Measurements from ENCODE around the gene PIP4K2B.
A peak's percentile ranks its signal among the peaks of the same experiment; 100 is the strongest.

PIP4K2B gene

GRCh38 chr17:38743556-38744171 is 55.7 kb downstream of the PIP4K2B start:
- DNase-seq: no peak

- no peak for DNase-seq
These were observed 56.7 kb downstream of the PIP4K2B start for GRCh38 chr17:38742411-38743308.

GRCh38 chr17:38741921-38742410 is 57.4 kb downstream of the PIP4K2B start:
- DNase-seq: no peak

GRCh38 chr17:38741461-38741860 is 57.9 kb downstream of the PIP4K2B start:
- DNase-seq: no peak

- no peak for DNase-seq
These were observed 58.5 kb downstream of the PIP4K2B start for GRCh38 chr17:38740806-38741205.

- no peak for DNase-seq
These were observed 59.3 kb downstream of the PIP4K2B start for GRCh38 chr17:38740044-38740443.

GRCh38 chr17:38739305-38739704 is 60.1 kb downstream of the PIP4K2B start:
- no peak for DNase-seq

GRCh38 chr17:38738686-38739085 is 60.7 kb downstream of the PIP4K2B start:
- no peak for DNase-seq

GRCh38 chr17:38738007-38738662 is 61.2 kb downstream of the PIP4K2B start:
- no peak for DNase-seq

GRCh38 chr17:38735161-38735997 is 64.0 kb downstream of the PIP4K2B start:
- peak; percentile 81 for DNase-seq

GRCh38 chr17:38733982-38734973 is 65.1 kb downstream of the PIP4K2B start:
- DNase-seq: no peak

GRCh38 chr17:38733282-38733981 is 65.9 kb downstream of the PIP4K2B start:
- no peak for DNase-seq

GRCh38 chr17:38732376-38733281 is 66.7 kb downstream of the PIP4K2B start:
- DNase-seq: no peak

GRCh38 chr17:38731526-38732294 is 67.6 kb downstream of the PIP4K2B start:
- no peak for DNase-seq

- DNase-seq: peak; percentile 82
These were observed 68.6 kb downstream of the PIP4K2B start for GRCh38 chr17:38730526-38731379.

- DNase-seq: peak; percentile 93
These were observed 69.3 kb downstream of the PIP4K2B start, which contains the start of gene CISD3 for GRCh38 chr17:38729886-38730525. Gene CISD3 (plus strand): TSS chr17:38730341. CDS start chr17:38730359, 18 bp downstream.

- no peak for DNase-seq
These were observed 69.9 kb downstream of the PIP4K2B start for GRCh38 chr17:38729368-38729885.

Data from islet precursor cell (in vitro differentiated cells).